ENCODE results near the gene VSX2. TPM values are rescaled to one million over a fixed set of nuclear protein-coding genes. Genes with fewer than 3 reads are reported as not detected.

VSX2 gene
- total and polyA plus RNA-seq, 2 experiments from 2014 or later: 0.49 to 0.52 TPM

- Histone ChIP-seq H3F3A (replicated peaks; ENCODE audit: low read depth) (no peaks in the 10 kb centered on the region), H3K79me2 (replicated peaks; ENCODE audit: insufficient read depth) (no peaks in the 10 kb centered on the region), H3K27ac (ENCODE audit: low read depth) (no peak overlapping the region), H3K4me1 (ENCODE audit: insufficient read depth) (peaks cover 8% of the 10 kb centered on the region; the same call in 1 of the 2 replicates), H3K9me2 (ENCODE audit: insufficient read depth) (no peaks in the 10 kb centered on the region), H2AFZ (peak overlapping the region; percentile 97), H3K4me2 (0 out of 2 replicates have a peak overlapping the region, but pooled peaks have one; percentile 32), H4K20me1 (replicated peaks; ENCODE audit: insufficient read depth) (no peaks in the 10 kb centered on the region), H3K4me3 (no peak overlapping the region), H3K36me3 (ENCODE audit: insufficient read depth) (no peaks in the 10 kb centered on the region), H3K27me3 (ENCODE audit: insufficient read depth) (no peaks in the 10 kb centered on the region)
- Mint-ChIP-seq H3K9me3 (no peaks in the 10 kb centered on the region), H3K27ac (no peak overlapping the region), H3K36me3 (ENCODE audit: low read depth) (no peaks in the 10 kb centered on the region), H3K4me3 (no peak overlapping the region), H3K27me3 (ENCODE audit: insufficient read depth, low read depth, poor library complexity) (peaks cover 4% of the 10 kb centered on the region), H3K4me1 (peaks cover 14% of the 10 kb centered on the region)
- ATAC-seq (peak; percentile 41), DNase-seq (ENCODE audit: low spot score) (no peak)
- TF ChIP-seq ZNF331 (CRISPR knock-in tag; IDR thresholded peaks at IDR 0.05; ENCODE audit: low read depth) (no peak), ETS1 (IDR thresholded peaks at IDR 0.05) (no peak), ZNF462 (CRISPR knock-in tag; IDR thresholded peaks at IDR 0.05) (no peak), ZNF114 (CRISPR knock-in tag; IDR thresholded peaks at IDR 0.05) (no peak), REST (IDR thresholded peaks at IDR 0.05; ENCODE audit: unreplicated experiment) (no peak), CREB1 (CRISPR knock-in tag; IDR thresholded peaks at IDR 0.05; ENCODE audit: low read depth) (no peak), EZH2 (IDR thresholded peaks at IDR 0.05; ENCODE audit: low read depth, unreplicated experiment) (no peak), POLR2AphosphoS5 (IDR thresholded peaks at IDR 0.05; ENCODE audit: low read depth) (no peak), STAT1 (IDR thresholded peaks at IDR 0.05; ENCODE audit: unreplicated experiment) (no peak), CTCF (conservative IDR thresholded peaks at IDR 0.05; ENCODE audit: low read depth in 2 of 2) (no peak), NANOG (IDR thresholded peaks at IDR 0.05; ENCODE audit: borderline replicate concordance) (no peak), JUNB (IDR thresholded peaks at IDR 0.05; ENCODE audit: unreplicated experiment) (no peak), EZH2phosphoT487 (IDR thresholded peaks at IDR 0.05; ENCODE audit: unreplicated experiment) (no peak)
Measured at GRCh38 chr14:74267588-74267987, 28.3 kb downstream of the VSX2 start.
